Endothelial cell of umbilical vein (primary cell): ENCODE results near the gene SP8.

Source experiments
- POLR2A ChIP-seq: IDR thresholded peaks from 2 replicates; pipeline ENCODE4 v1.6.1; 2012; ENCODE audit warnings: low read depth, mild to moderate bottlenecking, control low read depth, low read length
- TF ChIP-seq, protein P1 (sequence below): IDR thresholded peaks from 2 replicates; pipeline ENCODE4 v1.6.1; 2011; ENCODE audit not compliant: insufficient read depth, insufficient read length
- TF ChIP-seq, protein P2 (sequence below), 2 donors: IDR thresholded peaks; 1 replicate in 1 of 2; 2 replicates in 1 of 2; pipeline ENCODE4 v1.5.1; 2011; ENCODE audit warnings: low read length in 2 of 2, mild to moderate bottlenecking in 2 of 2, moderate library complexity in 2 of 2, control low read depth in 1 of 2, inconsistent platforms in 1 of 2, low read depth in 1 of 2; ENCODE audit not compliant: insufficient read depth in 1 of 2; ENCODE audit errors: extremely low read depth in 1 of 2

DNA sequence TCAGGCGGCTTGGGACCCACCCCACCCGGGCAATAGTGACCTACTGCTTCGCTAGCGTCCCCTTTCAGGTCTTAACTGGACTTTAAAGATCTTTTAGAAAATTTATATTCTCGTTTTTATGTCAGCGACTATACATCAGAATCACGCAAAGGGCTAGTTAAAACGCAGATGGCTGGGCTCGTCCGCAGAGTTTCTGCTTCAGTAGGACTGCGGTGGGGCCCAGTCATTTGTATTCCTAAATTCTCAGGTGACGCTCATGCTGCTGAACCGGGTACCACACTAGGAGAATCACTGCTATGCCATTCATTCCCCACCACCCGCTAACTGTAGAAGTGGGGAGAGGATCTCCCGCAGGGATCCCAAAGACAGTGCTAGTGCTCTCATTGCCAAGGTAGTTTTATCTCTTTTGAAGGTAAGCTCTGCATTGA, 12.0 kb upstream of the SP8 start:
- no peak for TF ChIP-seq POLR2A
- TF ChIP-seq, protein P1, sequence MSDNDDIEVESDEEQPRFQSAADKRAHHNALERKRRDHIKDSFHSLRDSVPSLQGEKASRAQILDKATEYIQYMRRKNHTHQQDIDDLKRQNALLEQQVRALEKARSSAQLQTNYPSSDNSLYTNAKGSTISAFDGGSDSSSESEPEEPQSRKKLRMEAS: no peak
- TF ChIP-seq, protein P2, sequence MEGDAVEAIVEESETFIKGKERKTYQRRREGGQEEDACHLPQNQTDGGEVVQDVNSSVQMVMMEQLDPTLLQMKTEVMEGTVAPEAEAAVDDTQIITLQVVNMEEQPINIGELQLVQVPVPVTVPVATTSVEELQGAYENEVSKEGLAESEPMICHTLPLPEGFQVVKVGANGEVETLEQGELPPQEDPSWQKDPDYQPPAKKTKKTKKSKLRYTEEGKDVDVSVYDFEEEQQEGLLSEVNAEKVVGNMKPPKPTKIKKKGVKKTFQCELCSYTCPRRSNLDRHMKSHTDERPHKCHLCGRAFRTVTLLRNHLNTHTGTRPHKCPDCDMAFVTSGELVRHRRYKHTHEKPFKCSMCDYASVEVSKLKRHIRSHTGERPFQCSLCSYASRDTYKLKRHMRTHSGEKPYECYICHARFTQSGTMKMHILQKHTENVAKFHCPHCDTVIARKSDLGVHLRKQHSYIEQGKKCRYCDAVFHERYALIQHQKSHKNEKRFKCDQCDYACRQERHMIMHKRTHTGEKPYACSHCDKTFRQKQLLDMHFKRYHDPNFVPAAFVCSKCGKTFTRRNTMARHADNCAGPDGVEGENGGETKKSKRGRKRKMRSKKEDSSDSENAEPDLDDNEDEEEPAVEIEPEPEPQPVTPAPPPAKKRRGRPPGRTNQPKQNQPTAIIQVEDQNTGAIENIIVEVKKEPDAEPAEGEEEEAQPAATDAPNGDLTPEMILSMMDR (IDR thresholded peaks at IDR 0.05; ENCODE audit: extremely low read depth in 1 of 2, insufficient read depth in 1 of 2, low read depth in 1 of 2, low read length in 2 of 2): no peak
